Osteoblast (primary cell): ENCODE measurements around the gene DCXR. TPM values are rescaled to one million over a fixed set of nuclear protein-coding genes. Genes with fewer than 3 reads are reported as not detected.
"Not testable (repeated sequence)": the region's sequence is repeated elsewhere in the genome, so short reads cannot be mapped to it uniquely, and the experiment has no call there.

ENCODE experiments used
- DNase-seq: peaks from one replicate; pipeline ENCODE4 v3.0.0; 2011; ENCODE audit warnings: low spot score, mixed read lengths; ENCODE audit not compliant: insufficient read length; ENCODE audit errors: missing footprints
- H2AFZ ChIP-seq: 2 replicates; pipeline ENCODE4 v1.6.0; 2011; ENCODE audit warnings: mild to moderate bottlenecking, low read length
- H3K27ac ChIP-seq: 2 replicates; pipeline ENCODE4 v1.5.1; 2011; ENCODE audit warnings: mild to moderate bottlenecking, low read depth, low read length, moderate library complexity
- H3K27me3 ChIP-seq: 2 replicates; pipeline ENCODE4 v1.6.0; 2012; ENCODE audit warnings: mild to moderate bottlenecking, control low read depth, inconsistent platforms, low read length, moderate library complexity; ENCODE audit not compliant: insufficient read depth
- H3K36me3 ChIP-seq: 2 replicates; pipeline ENCODE4 v1.5.1; 2011; ENCODE audit warnings: mild to moderate bottlenecking, low read length, control low read depth, moderate library complexity; ENCODE audit not compliant: insufficient read depth
- H3K4me1 ChIP-seq: 2 replicates; pipeline ENCODE4 v1.5.1; 2011; ENCODE audit warnings: mild to moderate bottlenecking, low read length, control low read depth, moderate library complexity; ENCODE audit not compliant: insufficient read depth
- H3K4me2 ChIP-seq: 2 replicates; pipeline ENCODE4 v1.6.0; 2011; ENCODE audit warnings: mild to moderate bottlenecking, low read length; ENCODE audit not compliant: insufficient read depth
- H3K4me3 ChIP-seq: fragments of 200-600 bp; sonication (generic); 3 replicates; pipeline ENCODE4 v1.5.1; 2012; ENCODE audit warnings: mild to moderate bottlenecking, low read length, inconsistent platforms; ENCODE audit not compliant: insufficient read depth
- H3K79me2 ChIP-seq: 2 replicates; pipeline ENCODE4 v1.6.0; 2012; ENCODE audit warnings: mild to moderate bottlenecking, low read length, control low read depth, inconsistent platforms; ENCODE audit not compliant: insufficient read depth
- H3K9me3 ChIP-seq: 2 replicates; pipeline ENCODE4 v1.5.1; 2011; ENCODE audit warnings: low read depth, low read length, control low read depth
- H4K20me1 ChIP-seq: 2 replicates; pipeline ENCODE4 v1.6.0; 2012; ENCODE audit warnings: mild to moderate bottlenecking, low read length, control low read depth; ENCODE audit not compliant: insufficient read depth
- total RNA-seq: library from RNA; depleted of rRNA; stranded (reverse); fragments of >200 nt; gene quantifications from 2 replicates; pipeline ENCODE4 v1.2.3, GENCODE V29; 2012
- TF ChIP-seq, protein P1 (sequence below): IDR thresholded peaks from 2 replicates; pipeline ENCODE4 v1.5.1; 2011; ENCODE audit warnings: mild to moderate bottlenecking, low read depth, low read length, moderate library complexity; ENCODE audit errors: extremely low read depth

The DCXR gene
- total RNA-seq, 1 donor: 31.8 TPM

DNA sequence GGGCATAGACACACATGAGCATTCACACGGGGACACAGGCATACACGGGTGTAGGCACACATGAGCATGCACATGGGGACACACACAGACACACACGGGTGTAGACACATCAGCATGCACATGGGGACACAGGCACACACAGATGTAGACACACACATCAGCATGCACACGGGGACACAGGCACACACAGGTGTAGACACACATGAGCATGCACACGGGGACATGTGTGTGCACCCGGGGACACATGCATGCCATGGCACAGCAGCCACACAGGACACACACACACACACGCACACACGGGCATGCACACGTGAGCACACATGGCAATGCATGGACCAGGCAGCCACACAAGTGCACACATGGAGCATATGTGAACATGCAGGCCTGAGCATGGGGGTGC, 5.2 kb upstream of the DCXR start:
- TF ChIP-seq, protein P1, sequence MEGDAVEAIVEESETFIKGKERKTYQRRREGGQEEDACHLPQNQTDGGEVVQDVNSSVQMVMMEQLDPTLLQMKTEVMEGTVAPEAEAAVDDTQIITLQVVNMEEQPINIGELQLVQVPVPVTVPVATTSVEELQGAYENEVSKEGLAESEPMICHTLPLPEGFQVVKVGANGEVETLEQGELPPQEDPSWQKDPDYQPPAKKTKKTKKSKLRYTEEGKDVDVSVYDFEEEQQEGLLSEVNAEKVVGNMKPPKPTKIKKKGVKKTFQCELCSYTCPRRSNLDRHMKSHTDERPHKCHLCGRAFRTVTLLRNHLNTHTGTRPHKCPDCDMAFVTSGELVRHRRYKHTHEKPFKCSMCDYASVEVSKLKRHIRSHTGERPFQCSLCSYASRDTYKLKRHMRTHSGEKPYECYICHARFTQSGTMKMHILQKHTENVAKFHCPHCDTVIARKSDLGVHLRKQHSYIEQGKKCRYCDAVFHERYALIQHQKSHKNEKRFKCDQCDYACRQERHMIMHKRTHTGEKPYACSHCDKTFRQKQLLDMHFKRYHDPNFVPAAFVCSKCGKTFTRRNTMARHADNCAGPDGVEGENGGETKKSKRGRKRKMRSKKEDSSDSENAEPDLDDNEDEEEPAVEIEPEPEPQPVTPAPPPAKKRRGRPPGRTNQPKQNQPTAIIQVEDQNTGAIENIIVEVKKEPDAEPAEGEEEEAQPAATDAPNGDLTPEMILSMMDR: no peak
- Histone ChIP-seq H4K20me1 (no peaks in the 10 kb centered on the region), H3K9me3 (no peaks in the 10 kb centered on the region), H3K36me3 (peaks cover 5% of the 10 kb centered on the region), H2AFZ (no peak overlapping the region), H3K27ac (no peak overlapping the region), H3K4me2 (no peak overlapping the region), H3K27me3 (no peaks in the 10 kb centered on the region), H3K79me2 (no peaks in the 10 kb centered on the region), H3K4me1 (peaks cover 7% of the 10 kb centered on the region), H3K4me3 (no peak overlapping the region)
- DNase-seq: no peak

DNA sequence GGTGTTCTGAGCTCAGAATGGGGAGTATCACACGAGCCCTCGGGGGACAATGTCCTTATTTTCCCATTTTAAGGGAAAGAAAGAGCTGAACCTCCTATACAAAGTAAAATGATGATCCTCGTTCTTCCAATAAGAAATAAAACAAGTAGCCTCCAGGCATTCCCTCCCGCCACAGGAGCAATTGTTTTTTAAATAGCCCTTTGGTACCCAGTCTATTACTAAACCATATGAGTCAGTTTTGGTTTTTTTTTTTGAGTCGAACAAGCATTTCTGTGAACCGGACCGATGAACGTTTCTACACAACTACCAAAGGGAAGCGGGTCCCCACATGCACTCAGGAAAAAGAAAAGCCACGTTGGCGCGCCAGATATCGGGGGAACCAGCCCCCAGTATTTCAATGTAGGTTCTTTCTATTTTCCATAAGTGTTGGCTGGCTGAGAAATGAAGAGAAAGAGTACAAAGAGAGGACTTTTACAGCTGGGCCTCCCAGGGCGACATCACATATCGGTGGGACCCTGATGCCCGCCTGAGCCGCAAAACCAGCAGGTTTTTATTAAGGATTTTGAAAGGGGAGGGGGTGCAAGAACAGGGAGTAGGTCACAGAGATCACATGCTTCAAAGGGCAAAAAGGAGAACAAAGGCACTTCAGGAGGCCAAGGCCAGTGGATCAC, 3.8 kb upstream of the DCXR start:
- H3K27me3 ChIP-seq: no peaks in the 10 kb centered on the region
- no peak for DNase-seq
- H3K27ac ChIP-seq: no peak overlapping the region
- no peaks in the 10 kb centered on the region for H3K9me3 ChIP-seq
- peaks cover 15% of the 10 kb centered on the region for H3K4me1 ChIP-seq
- H3K4me2 ChIP-seq: peak overlapping the region; percentile 29
- H3K36me3 ChIP-seq: no peaks in the 10 kb centered on the region
- no peaks in the 10 kb centered on the region for H4K20me1 ChIP-seq
- H3K4me3 ChIP-seq: no peak overlapping the region
- H2AFZ ChIP-seq: peak overlapping the region; percentile 35
- TF ChIP-seq, protein P1: no peak
- H3K79me2 ChIP-seq: no peaks in the 10 kb centered on the region

DNA sequence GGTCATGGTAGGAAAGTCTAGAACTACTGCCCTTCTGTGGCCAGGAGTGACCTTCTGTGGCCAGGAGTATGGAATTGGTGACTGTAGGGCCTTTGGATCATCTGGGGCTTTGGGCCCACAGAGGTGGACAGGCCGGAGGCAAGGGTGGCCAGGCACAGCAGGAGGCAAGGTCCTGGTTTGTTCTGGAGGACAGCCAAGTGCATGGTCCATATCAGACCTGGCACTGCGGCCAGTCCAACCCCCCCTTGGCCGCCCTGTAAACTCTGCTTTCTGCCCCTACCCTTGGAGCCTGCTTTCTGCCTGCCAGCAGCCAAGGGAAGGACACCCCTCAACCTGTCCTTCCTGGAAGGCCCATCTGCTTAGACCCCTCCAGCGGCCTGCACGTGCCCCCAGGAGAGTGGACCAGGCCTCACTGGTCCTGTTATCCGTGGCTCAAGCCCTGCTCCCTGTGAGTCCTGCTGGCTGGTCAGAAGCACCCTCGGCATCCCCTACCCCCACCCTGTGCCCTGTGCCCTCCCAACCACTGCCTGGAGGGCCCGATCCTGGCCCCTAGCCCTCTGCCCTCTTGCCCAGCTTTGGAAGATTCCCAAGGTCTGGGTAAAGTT, 2.3 kb upstream of the DCXR start:
- no peaks in the 10 kb centered on the region for H3K9me3 ChIP-seq
- no peak for DNase-seq
- TF ChIP-seq, protein P1: no peak
- peaks cover 5% of the 10 kb centered on the region for H4K20me1 ChIP-seq
- no peak overlapping the region for H3K4me2 ChIP-seq
- H3K36me3 ChIP-seq: no peaks in the 10 kb centered on the region
- H3K79me2 ChIP-seq: no peaks in the 10 kb centered on the region
- no peak overlapping the region for H3K27ac ChIP-seq
- H3K4me1 ChIP-seq: peaks cover 20% of the 10 kb centered on the region
- no peak overlapping the region for H2AFZ ChIP-seq
- H3K4me3 ChIP-seq: no peak overlapping the region
- no peaks in the 10 kb centered on the region for H3K27me3 ChIP-seq

DNA sequence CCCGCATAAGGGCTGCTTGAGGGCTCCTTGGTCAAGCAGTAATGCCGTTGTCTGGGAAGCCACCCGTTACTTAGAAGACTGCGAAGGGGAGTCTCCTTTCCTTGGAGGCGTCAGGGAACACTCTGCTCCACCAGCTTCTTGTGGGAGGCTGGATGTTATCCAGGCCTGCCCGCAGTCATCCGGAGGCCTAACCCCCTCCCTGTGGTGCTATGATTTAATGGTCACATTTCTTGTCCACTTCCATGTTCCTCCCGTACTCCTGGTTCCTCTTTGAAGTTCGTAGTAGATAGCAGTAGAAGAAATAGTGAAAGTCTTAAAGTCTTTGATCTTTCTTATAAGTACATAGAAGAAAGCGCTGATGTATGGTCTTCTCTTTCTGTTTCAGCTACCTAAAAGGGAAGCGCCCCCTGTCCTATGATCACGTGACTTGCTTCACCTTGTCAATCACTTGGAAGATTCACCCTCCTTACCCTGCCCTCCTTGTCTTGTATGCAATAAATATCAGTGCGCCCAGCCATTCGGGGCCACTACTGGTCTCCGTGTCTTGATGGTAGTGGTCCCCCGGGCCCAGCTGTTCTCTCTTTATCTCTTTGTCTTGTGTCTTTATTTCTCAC, 1.4 kb upstream of the DCXR start:
- not testable (repeated sequence) for H4K20me1 ChIP-seq, DNase-seq, H3K79me2 ChIP-seq, H3K4me2 ChIP-seq, H2AFZ ChIP-seq, H3K9me3 ChIP-seq, H3K27me3 ChIP-seq, H3K36me3 ChIP-seq, H3K27ac ChIP-seq, H3K4me3 ChIP-seq
- H3K4me1 ChIP-seq: peaks cover 20% of the 10 kb centered on the region
